DMS153 treated with DMSO at 0.1 percent for 48 hours (cell line): ENCODE results near the gene BOD1.

Experiments used
- DNase-seq: peaks from one replicate; lab custom pipeline; 2025; ENCODE audit not compliant: unreplicated experiment; lab: John Stamatoyannopoulos, UW

BOD1 gene

GRCh38 chr5:173616577-173617118 is at the start of gene BOD1:
TSS of gene BOD1 (minus strand) at chr5:173616650. CDS start at chr5:173616436, 214 bp downstream.
- DNase-seq: peak; percentile 78

GRCh38 chr5:173665326-173665725 is 48.9 kb upstream of the BOD1 start:
- no peak for DNase-seq

- no peak for DNase-seq
These were observed 47.7 kb upstream of the BOD1 start for GRCh38 chr5:173664154-173664526.

GRCh38 chr5:173663352-173664153 is 47.1 kb upstream of the BOD1 start:
- DNase-seq: no peak

GRCh38 chr5:173662581-173663351 is 46.3 kb upstream of the BOD1 start:
- no peak for DNase-seq

GRCh38 chr5:173660481-173661280 is 44.2 kb upstream of the BOD1 start:
- DNase-seq: no peak

GRCh38 chr5:173659423-173659822 is 43.0 kb upstream of the BOD1 start:
- DNase-seq: no peak

GRCh38 chr5:173657741-173658356 is 41.4 kb upstream of the BOD1 start:
- DNase-seq: no peak

GRCh38 chr5:173655196-173655797 is 38.8 kb upstream of the BOD1 start:
- DNase-seq: no peak

- no peak for DNase-seq
These were observed 37.5 kb upstream of the BOD1 start for GRCh38 chr5:173653822-173654523.

GRCh38 chr5:173648308-173648866 is 31.9 kb upstream of the BOD1 start:
- no peak for DNase-seq

GRCh38 chr5:173646692-173647091 is 30.2 kb upstream of the BOD1 start:
- DNase-seq: no peak

GRCh38 chr5:173645890-173646574 is 29.6 kb upstream of the BOD1 start:
- no peak for DNase-seq

- DNase-seq: no peak
These were observed 29.0 kb upstream of the BOD1 start for GRCh38 chr5:173645437-173645807.

- no peak for DNase-seq
These were observed 28.4 kb upstream of the BOD1 start for GRCh38 chr5:173644673-173645436.

- DNase-seq: peak; percentile 13
These were observed 27.5 kb upstream of the BOD1 start for GRCh38 chr5:173643964-173644363.

GRCh38 chr5:173642895-173643481 is 26.5 kb upstream of the BOD1 start:
- no peak for DNase-seq
